Adipocyte (in vitro differentiated cells): ENCODE data around the gene PCDHGA12.
A peak's percentile ranks its signal among the peaks of the same experiment; 100 is the strongest.
"Not testable (repeated sequence)": the region's sequence is repeated elsewhere in the genome, so short reads cannot be mapped to it uniquely, and the experiment has no call there.

Source experiments
- DNase-seq: peaks from one replicate; pipeline ENCODE4 v3.0.0-alpha.2; 2015; ENCODE audit warnings: low read depth
- H3K27me3 ChIP-seq: replicated peaks from 2 replicates; pipeline ENCODE4 v1.7.0; 2013; ENCODE audit warnings: mild to moderate bottlenecking, low read length, moderate library complexity; ENCODE audit not compliant: control insufficient read depth, insufficient read depth
- H3K36me3 ChIP-seq: 2 replicates; pipeline ENCODE4 v1.7.0; 2013; ENCODE audit warnings: low read length, mild to moderate bottlenecking, moderate library complexity; ENCODE audit not compliant: control insufficient read depth, insufficient read depth, severe bottlenecking
- H3K4me1 ChIP-seq: 2 replicates; pipeline ENCODE4 v1.7.0; 2013; ENCODE audit warnings: mild to moderate bottlenecking, low read length, moderate library complexity; ENCODE audit not compliant: control insufficient read depth, insufficient read depth
- H3K4me3 ChIP-seq: 2 replicates; pipeline ENCODE4 v1.7.0; 2013; ENCODE audit warnings: mild to moderate bottlenecking, low read length, moderate library complexity
- H3K9ac ChIP-seq: 2 replicates; pipeline ENCODE4 v1.7.0; 2013; ENCODE audit warnings: mild to moderate bottlenecking, low read length, moderate library complexity
- H3K9me3 ChIP-seq: 2 replicates; pipeline ENCODE4 v1.7.0; 2013; ENCODE audit warnings: mild to moderate bottlenecking, low read length, moderate library complexity; ENCODE audit not compliant: control insufficient read depth

Gene PCDHGA12

GRCh38 chr5:141431286-141431685, 979 bp downstream of the PCDHGA12 start:
- Histone ChIP-seq H3K9ac (peak overlapping the region; percentile 83), H3K4me1 (peaks cover 16% of the 10 kb centered on the region), H3K9me3 (peaks cover 26% of the 10 kb centered on the region), H3K36me3 (peaks cover 12% of the 10 kb centered on the region), H3K27me3 (no peaks in the 10 kb centered on the region), H3K4me3 (peak overlapping the region; percentile 85)
- DNase-seq: no peak

- Histone ChIP-seq H3K4me3 (peak overlapping the region; percentile 85), H3K9ac (peak overlapping the region; percentile 83), H3K36me3 (peaks cover 11% of the 10 kb centered on the region), H3K4me1 (peaks cover 16% of the 10 kb centered on the region), H3K9me3 (peaks cover 19% of the 10 kb centered on the region)
- not testable (repeated sequence) for H3K27me3 ChIP-seq, DNase-seq
Observed at GRCh38 chr5:141432308-141432707, 2.0 kb downstream of the PCDHGA12 start.

DNA sequence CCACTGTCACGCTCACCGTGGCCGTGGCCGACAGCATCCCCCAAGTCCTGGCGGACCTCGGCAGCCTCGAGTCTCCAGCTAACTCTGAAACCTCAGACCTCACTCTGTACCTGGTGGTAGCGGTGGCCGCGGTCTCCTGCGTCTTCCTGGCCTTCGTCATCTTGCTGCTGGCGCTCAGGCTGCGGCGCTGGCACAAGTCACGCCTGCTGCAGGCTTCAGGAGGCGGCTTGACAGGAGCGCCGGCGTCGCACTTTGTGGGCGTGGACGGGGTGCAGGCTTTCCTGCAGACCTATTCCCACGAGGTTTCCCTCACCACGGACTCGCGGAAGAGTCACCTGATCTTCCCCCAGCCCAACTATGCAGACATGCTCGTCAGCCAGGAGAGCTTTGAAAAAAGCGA, 2.4 kb downstream of the PCDHGA12 start:
- peaks cover 16% of the 10 kb centered on the region for H3K4me1 ChIP-seq
- H3K9ac ChIP-seq, H3K36me3 ChIP-seq, DNase-seq, H3K27me3 ChIP-seq: not testable (repeated sequence)
- H3K9me3 ChIP-seq: peaks cover 15% of the 10 kb centered on the region
- H3K4me3 ChIP-seq: peak overlapping the region; percentile 85

GRCh38 chr5:141434006-141434405, 3.7 kb downstream of the PCDHGA12 start:
- Histone ChIP-seq H3K9me3 (peaks cover 10% of the 10 kb centered on the region), H3K36me3 (no peaks in the 10 kb centered on the region), H3K4me1 (peaks cover 16% of the 10 kb centered on the region), H3K4me3 (peak overlapping the region; percentile 1), H3K9ac (no peak overlapping the region), H3K27me3 (no peaks in the 10 kb centered on the region)
- peak; percentile 21 for DNase-seq

DNA sequence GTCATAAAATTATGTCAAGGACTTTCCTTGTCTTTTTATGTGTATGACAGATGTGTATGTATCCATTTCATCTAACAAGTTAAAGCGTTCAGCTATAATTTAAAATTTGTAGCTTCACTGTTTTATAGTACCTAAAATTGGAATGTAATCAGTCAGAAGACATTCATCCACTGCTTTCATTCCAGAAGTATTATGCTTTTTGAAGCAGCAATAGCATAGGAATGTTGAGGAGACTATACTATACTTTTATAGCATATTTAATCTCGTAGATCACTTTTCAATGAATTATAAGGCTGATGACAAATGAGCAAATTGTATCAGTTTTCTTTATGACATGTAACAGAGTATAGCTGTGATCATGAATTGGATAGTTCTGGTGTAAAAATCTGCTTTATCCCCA, 6.9 kb downstream of the PCDHGA12 start:
- peak; percentile 31 for DNase-seq
- H3K9ac ChIP-seq: no peak overlapping the region
- H3K9me3 ChIP-seq: no peaks in the 10 kb centered on the region
- H3K4me1 ChIP-seq: peaks cover under 1% of the 10 kb centered on the region
- no peaks in the 10 kb centered on the region for H3K36me3 ChIP-seq
- no peak overlapping the region for H3K4me3 ChIP-seq
- no peaks in the 10 kb centered on the region for H3K27me3 ChIP-seq

- H3K9me3 ChIP-seq: no peaks in the 10 kb centered on the region
- no peaks in the 10 kb centered on the region for H3K4me1 ChIP-seq
- H3K36me3 ChIP-seq: no peaks in the 10 kb centered on the region
- no peak overlapping the region for H3K9ac ChIP-seq
- no peak for DNase-seq
- no peaks in the 10 kb centered on the region for H3K27me3 ChIP-seq
- H3K4me3 ChIP-seq: no peak overlapping the region
Observed at GRCh38 chr5:141439411-141440141, 9.3 kb downstream of the PCDHGA12 start.

DNA sequence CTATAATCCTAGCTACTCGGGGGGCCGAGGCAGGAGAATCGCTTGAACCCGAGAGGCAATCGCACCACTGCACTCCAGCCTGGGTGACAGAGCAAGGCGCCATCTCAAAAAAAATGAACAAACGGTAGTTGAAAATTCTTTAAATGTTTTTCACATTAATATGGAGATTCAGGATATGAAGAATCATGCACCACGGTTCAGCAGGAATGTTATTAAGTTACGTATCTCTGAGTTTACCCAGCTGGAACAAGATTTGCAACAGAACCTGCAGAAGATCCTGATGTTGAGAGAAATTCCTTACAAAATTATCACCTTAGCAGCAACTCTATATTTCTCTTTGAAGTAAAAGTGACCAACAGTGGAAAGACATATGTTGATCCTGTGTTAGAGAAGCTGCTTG, 10.0 kb downstream of the PCDHGA12 start:
- Histone ChIP-seq H3K9ac (no peak overlapping the region), H3K4me3 (no peak overlapping the region), H3K27me3 (no peaks in the 10 kb centered on the region), H3K4me1 (no peaks in the 10 kb centered on the region), H3K9me3 (no peaks in the 10 kb centered on the region), H3K36me3 (no peaks in the 10 kb centered on the region)
- no peak for DNase-seq

- Histone ChIP-seq H3K36me3 (no peaks in the 10 kb centered on the region), H3K4me1 (no peaks in the 10 kb centered on the region), H3K4me3 (no peak overlapping the region), H3K9me3 (no peaks in the 10 kb centered on the region), H3K9ac (no peak overlapping the region), H3K27me3 (no peaks in the 10 kb centered on the region)
- DNase-seq: no peak
Observed at GRCh38 chr5:141441571-141442170, 11.4 kb downstream of the PCDHGA12 start.

- Histone ChIP-seq H3K36me3 (no peaks in the 10 kb centered on the region), H3K9me3 (no peaks in the 10 kb centered on the region), H3K4me1 (peaks cover 3% of the 10 kb centered on the region), H3K4me3 (no peak overlapping the region), H3K27me3 (no peaks in the 10 kb centered on the region), H3K9ac (no peak overlapping the region)
- DNase-seq: peak; percentile 29
Observed at GRCh38 chr5:141465351-141465750, 35.0 kb downstream of the PCDHGA12 start.

- H3K9ac ChIP-seq: peak within 1 kb of the TSS; percentile 93
- H3K4me3 ChIP-seq: peak within 1 kb of the TSS; percentile 97
- H3K27me3 ChIP-seq: no peaks in the 10 kb centered on the region
- H3K4me1 ChIP-seq: peaks cover 25% of the 10 kb centered on the region
- H3K9me3 ChIP-seq: no peaks in the 10 kb centered on the region
- DNase-seq: peak; percentile 99
- H3K36me3 ChIP-seq: no peaks in the 10 kb centered on the region
Observed at GRCh38 chr5:141475625-141476131, 45.4 kb downstream of the PCDHGA12 start, which contains the start of gene PCDHGC3. Gene PCDHGC3, plus strand, starts transcription at chr5:141475966. Its CDS starts 151 bp downstream, at chr5:141476117.

- peaks cover 25% of the 10 kb centered on the region for H3K4me1 ChIP-seq
- no peaks in the 10 kb centered on the region for H3K36me3 ChIP-seq
- no peaks in the 10 kb centered on the region for H3K27me3 ChIP-seq
- H3K9ac ChIP-seq: peak overlapping the region; percentile 93
- peak overlapping the region; percentile 97 for H3K4me3 ChIP-seq
- DNase-seq: peak; percentile 90
- no peaks in the 10 kb centered on the region for H3K9me3 ChIP-seq
Observed at GRCh38 chr5:141476132-141476911, 46.0 kb downstream of the PCDHGA12 start.
